HCT116 (cell line): Measurements from ENCODE around the gene DEFB123. TPM values are rescaled to one million over a fixed set of nuclear protein-coding genes. Genes with fewer than 3 reads are reported as not detected.

ENCODE experiments used
- ATAC-seq: fragments of 200-7000 bp; cut with Tn5 transposase; 2 replicates; pipeline ENCODE4 v1.9.1; 2020; ENCODE audit warnings: mild to moderate bottlenecking, moderate library complexity
- BruUV-seq: library from RNA; stranded (reverse); fragments of 400-500 nt; replicated peaks from 2 replicates; lab custom pipeline; 2021; lab: Mats Ljungman, UMichigan
- CTCF ChIA-PET: fragments of 300-600 bp; sonication (Branson Sonifier 250); formaldehyde crosslinking; loops from one replicate; lab custom pipeline; 2021; ENCODE audit warnings: antibody characterized with exemption; lab: Charles Lee
- POLR2A ChIA-PET: fragments of 300-600, 350-600 bp; sonication (Branson Sonifier 250); formaldehyde crosslinking; loops from one replicate; lab custom pipeline; 2021; ENCODE audit warnings: antibody characterized with exemption; lab: Charles Lee
- RAD21 ChIA-PET, 2 experiments: fragments of 300-600 bp; sonication (Branson Sonifier 250); formaldehyde crosslinking; loops; one replicate each; lab custom pipeline; 2023; ENCODE audit warnings: low total read pairs in 2 of 2; ENCODE audit not compliant: uncharacterized antibody in 2 of 2, unreplicated experiment in 2 of 2, low non-redundant PET in 1 of 2; lab: Charles Lee
- DNase-seq: peaks from one replicate; pipeline ENCODE4 v3.0.0-alpha.2; 2010; ENCODE audit warnings: low read depth, low spot score
- H2AFZ ChIP-seq: fragments of 200-600 bp; shearing (Covaris generic), sonication (generic); 2 replicates; pipeline ENCODE4 v1.6.1; 2017; ENCODE audit warnings: low read depth, mixed run types, mixed read lengths, antibody characterized with exemption, low read length; ENCODE audit not compliant: poor library complexity, severe bottlenecking
- H3K27ac ChIP-seq: 2 replicates; pipeline ENCODE4 v1.5.1; 2012; ENCODE audit warnings: low read depth, low read length
- H3K27me3 ChIP-seq: fragments of 200-600 bp; sonication (generic); 2 replicates; pipeline ENCODE4 v1.6.1; 2016; ENCODE audit warnings: mixed run types, low read length, mixed read lengths; ENCODE audit not compliant: insufficient read depth
- H3K36me3 ChIP-seq, 2 experiments: fragments of 200-500 bp in 1 of 2; fragments of 200-600 bp in 1 of 2; sonication (Bioruptor generic) in 1 of 2; sonication (generic) in 1 of 2; 2 replicates each; pipeline versions ENCODE4 v1.5.1 to v1.6.1; 2014 to 2016; ENCODE audit warnings: low read length in 2 of 2, inconsistent platforms in 1 of 2, mixed read lengths in 1 of 2, mixed run types in 1 of 2; ENCODE audit not compliant: insufficient read depth in 2 of 2, control insufficient read depth in 1 of 2
- H3K4me1 ChIP-seq, 2 experiments: fragments of 200-600 bp in 1 of 2; sonication (generic) in 1 of 2; 2 replicates each; pipeline versions ENCODE4 v1.5.1 to v1.6.1; 2012 to 2017; ENCODE audit warnings: low read length in 2 of 2, inconsistent platforms in 1 of 2, mild to moderate bottlenecking in 1 of 2, mixed read lengths in 1 of 2, mixed run types in 1 of 2, moderate library complexity in 1 of 2; ENCODE audit not compliant: insufficient read depth in 2 of 2, control insufficient read depth in 1 of 2
- H3K4me2 ChIP-seq: fragments of 200-600 bp; sonication (generic); 2 replicates; pipeline ENCODE4 v1.6.1; 2017; ENCODE audit warnings: mixed run types, low read length, mixed read lengths
- H3K4me3 ChIP-seq, 2 experiments: fragments of 200-600 bp in 1 of 2; sonication (generic) in 1 of 2; replicated peaks in 1 of 2; 2 replicates each; pipeline ENCODE4 v1.5.1; 2011 to 2016; ENCODE audit warnings: low read length in 2 of 2, control low read depth in 1 of 2, low read depth in 1 of 2, mild to moderate bottlenecking in 1 of 2, mixed read lengths in 1 of 2, mixed run types in 1 of 2
- H3K79me2 ChIP-seq: fragments of 200-600 bp; sonication (generic); 2 replicates; pipeline ENCODE4 v1.6.1; 2017; ENCODE audit warnings: mild to moderate bottlenecking, mixed run types, low read length, moderate library complexity, mixed read lengths; ENCODE audit not compliant: insufficient read depth
- H3K9ac ChIP-seq: fragments of 200-600 bp; sonication (generic); 2 replicates; pipeline ENCODE4 v1.6.1; 2016; ENCODE audit warnings: low read length, mixed read lengths
- H3K9me2 ChIP-seq: fragments of 200-600 bp; sonication (generic), shearing (Covaris generic); 2 replicates; pipeline ENCODE4 v1.6.1; 2017; ENCODE audit warnings: mixed run types, mild to moderate bottlenecking, moderate library complexity; ENCODE audit not compliant: insufficient read depth
- H3K9me3 ChIP-seq, 2 experiments: fragments of 200-500 bp in 1 of 2; fragments of 200-600 bp in 1 of 2; sonication (Bioruptor generic) in 1 of 2; sonication (generic) in 1 of 2; 2 replicates each; pipeline ENCODE4 v1.6.1; 2014 to 2017; ENCODE audit warnings: low read length in 2 of 2, mixed read lengths in 2 of 2, inconsistent platforms in 1 of 2, low read depth in 1 of 2, mild to moderate bottlenecking in 1 of 2, mixed run types in 1 of 2, moderate library complexity in 1 of 2; ENCODE audit not compliant: control insufficient read depth in 1 of 2, insufficient read depth in 1 of 2
- H4K20me1 ChIP-seq: fragments of 200-600 bp; sonication (generic), shearing (Covaris generic); 2 replicates; pipeline ENCODE4 v1.6.1; 2017; ENCODE audit warnings: mixed run types, mild to moderate bottlenecking, moderate library complexity; ENCODE audit not compliant: insufficient read depth
- ATF3 ChIP-seq: IDR thresholded peaks from 2 replicates; pipeline ENCODE4 v1.6.1; 2012
- EGR1 ChIP-seq: IDR thresholded peaks from 2 replicates; pipeline ENCODE4 v1.6.1; 2012; ENCODE audit warnings: low read depth
- FOSL1 ChIP-seq: IDR thresholded peaks from 2 replicates; pipeline ENCODE4 v1.6.1; 2012; ENCODE audit warnings: low read depth
- JUND ChIP-seq: IDR thresholded peaks from 2 replicates; pipeline ENCODE4 v1.6.1; 2012
- MAX ChIP-seq: IDR thresholded peaks from 2 replicates; pipeline ENCODE4 v1.6.1; 2012
- SRF ChIP-seq: IDR thresholded peaks from 2 replicates; pipeline ENCODE4 v1.6.1; 2012; ENCODE audit warnings: low read depth
- YY1 ChIP-seq: IDR thresholded peaks from 2 replicates; pipeline ENCODE4 v1.6.1; 2011; ENCODE audit warnings: low read length, low read depth, moderate library complexity, mild to moderate bottlenecking; ENCODE audit not compliant: insufficient replicate concordance; ENCODE audit errors: extremely low read depth
- ZBTB33 ChIP-seq: IDR thresholded peaks from 2 replicates; pipeline ENCODE4 v1.6.1; 2011; ENCODE audit warnings: mild to moderate bottlenecking, low read length, moderate library complexity; ENCODE audit not compliant: insufficient replicate concordance; ENCODE audit errors: extremely low read depth
- ZFX ChIP-seq: fragments of 450-650 bp; IDR thresholded peaks from 2 replicates; pipeline ENCODE4 v1.6.1; 2017
- intact Hi-C: fragments of 100-400 bp; cut with micrococcal nuclease; formaldehyde crosslinking; loops from 2 replicates; pipeline ENCODE4 v1.10.0; 2022
- total RNA-seq: library from RNA; stranded (reverse); gene quantifications from one replicate; pipeline ENCODE4 v1.2.1, GENCODE V29; 2021; ENCODE audit not compliant: unreplicated experiment

DEFB123 gene
- total RNA-seq, 1 experiment from 2014 or later = not detected

GRCh38 chr20:31472395-31473330 is 32.2 kb downstream of the DEFB123 start:
- intact Hi-C loops = no loop called here
- Histone ChIP-seq H3K4me3 (no peak overlapping the region), H3K9ac (no peak overlapping the region), H3K9me3 (no peaks in the 10 kb centered on the region), H3K9me2 (no peaks in the 10 kb centered on the region), H3K27me3 (no peaks in the 10 kb centered on the region), H3K36me3 (no peaks in the 10 kb centered on the region), H2AFZ (no peak overlapping the region), H3K27ac (no peak overlapping the region), H3K79me2 (no peaks in the 10 kb centered on the region), H3K4me1 (no peaks in the 10 kb centered on the region), H3K4me2 (no peak overlapping the region), H4K20me1 (no peaks in the 10 kb centered on the region)
- CTCF ChIA-PET = no interaction called here
- no TSS peak for BruUV-seq
- DNase-seq (no peak), ATAC-seq (no peak)
- RAD21 ChIA-PET = no interaction called here
- TF ChIP-seq JUND (no peak), MAX (no peak), YY1 (no peak), SRF (no peak), ZBTB33 (no peak), FOSL1 (no peak), ZFX (no peak), EGR1 (no peak), ATF3 (no peak)
- POLR2A ChIA-PET = no interaction called here
